Naive B cell (primary cell): Measurements from ENCODE around the gene TLE3. TPM values are rescaled to one million over a fixed set of nuclear protein-coding genes. Genes with fewer than 3 reads are reported as not detected.

Source experiments
- ATAC-seq, 2 donors: fragments of 150-1000 bp; cut with Tn5 transposase; 2 replicates each; pipeline ENCODE4 v1.10.0; 2021; ENCODE audit warnings: low read depth in 2 of 2, mild to moderate bottlenecking in 2 of 2, moderate library complexity in 2 of 2
- DNase-seq: peaks from one replicate; pipeline ENCODE4 v3.0.0; 2022
- H3K27ac Mint-ChIP-seq, 6 donors: one replicate each; pipeline ENCODE4 v1.8.0; 2020 to 2022; ENCODE audit warnings: mild to moderate bottlenecking in 6 of 6, mixed read lengths in 6 of 6, moderate library complexity in 5 of 6, inconsistent platforms in 2 of 6
- H3K27me3 Mint-ChIP-seq, 3 donors: one replicate each; pipeline ENCODE4 v1.8.0; 2021 to 2022; ENCODE audit warnings: mixed read lengths in 3 of 3, mild to moderate bottlenecking in 1 of 3
- H3K36me3 Mint-ChIP-seq, 2 donors: one replicate each; pipeline ENCODE4 v1.8.0; 2020 to 2022; ENCODE audit warnings: mixed read lengths in 2 of 2, inconsistent platforms in 1 of 2, mild to moderate bottlenecking in 1 of 2
- H3K4me1 Mint-ChIP-seq, 3 donors: one replicate each; pipeline ENCODE4 v1.8.0; 2020 to 2022; ENCODE audit warnings: mixed read lengths in 3 of 3, inconsistent platforms in 1 of 3, mild to moderate bottlenecking in 1 of 3, moderate library complexity in 1 of 3
- H3K4me3 Mint-ChIP-seq, 8 donors: one replicate each; pipeline ENCODE4 v1.8.0; 2020 to 2022; ENCODE audit warnings: mild to moderate bottlenecking in 8 of 8, mixed read lengths in 8 of 8, moderate library complexity in 8 of 8, inconsistent platforms in 2 of 8
- H3K9me3 Mint-ChIP-seq, 7 donors: one replicate each; pipeline ENCODE4 v1.8.0; 2020 to 2022; ENCODE audit warnings: mixed read lengths in 7 of 7, mild to moderate bottlenecking in 5 of 7, inconsistent platforms in 2 of 7, moderate library complexity in 1 of 7
- polyA plus RNA-seq, 6 donors: library from polyadenylated mRNA; unstranded; fragments of 300-500 nt; fragmentation: Illumina TruSeq; gene quantifications; one replicate each; pipeline ENCODE4 v1.2.3, GENCODE V29; 2021; ENCODE audit warnings: low read depth in 6 of 6

TLE3 gene
- polyA plus RNA-seq, 6 donors from 2014 or later: 0.40 to 37.9 (median 15.8) TPM

- no peaks in the 10 kb centered on the region for H3K9me3 Mint-ChIP-seq
- H3K27me3 Mint-ChIP-seq: peaks cover 17 to 33% (median 18%) of the 10 kb centered on the region in 3 donors
- ATAC-seq (no peak), DNase-seq (no peak)
- H3K36me3 Mint-ChIP-seq: no peaks in the 10 kb centered on the region
- H3K4me1 Mint-ChIP-seq: peaks cover 35 to 49% (median 44%) of the 10 kb centered on the region in 3 donors
- H3K4me3 Mint-ChIP-seq: peak overlapping the region in 6 of 8 donors; percentile 18 to 99 (median 58)
- no peak overlapping the region for H3K27ac Mint-ChIP-seq
Observed at GRCh38 chr15:70101459-70102113, 3.9 kb upstream of the TLE3 start.

GRCh38 chr15:70100474-70101341 is 3.0 kb upstream of the TLE3 start:
- peaks cover 17 to 30% (median 17%) of the 10 kb centered on the region in 3 donors for H3K27me3 Mint-ChIP-seq
- H3K9me3 Mint-ChIP-seq: no peaks in the 10 kb centered on the region
- peaks cover 39 to 56% (median 46%) of the 10 kb centered on the region in 3 donors for H3K4me1 Mint-ChIP-seq
- DNase-seq (peak; percentile 70), ATAC-seq (peak; percentile 24 to 28)
- peak overlapping the region in 3 of 6 donors; percentile 4 to 100 (median 98) for H3K27ac Mint-ChIP-seq
- no peaks in the 10 kb centered on the region for H3K36me3 Mint-ChIP-seq
- H3K4me3 Mint-ChIP-seq: peak overlapping the region; percentile 88 to 99 (median 99)

- Mint-ChIP-seq H3K27ac (peak overlapping the region; percentile 98 to 100 (median 100)), H3K27me3 (peaks cover 14 to 25% (median 17%) of the 10 kb centered on the region in 3 donors), H3K36me3 (no peaks in the 10 kb centered on the region), H3K9me3 (no peaks in the 10 kb centered on the region), H3K4me1 (peaks cover 44 to 63% (median 48%) of the 10 kb centered on the region in 3 donors), H3K4me3 (peak overlapping the region; percentile 88 to 99 (median 99))
- ATAC-seq (no peak), DNase-seq (no peak)
Observed at GRCh38 chr15:70099967-70100473, 2.3 kb upstream of the TLE3 start.

DNA sequence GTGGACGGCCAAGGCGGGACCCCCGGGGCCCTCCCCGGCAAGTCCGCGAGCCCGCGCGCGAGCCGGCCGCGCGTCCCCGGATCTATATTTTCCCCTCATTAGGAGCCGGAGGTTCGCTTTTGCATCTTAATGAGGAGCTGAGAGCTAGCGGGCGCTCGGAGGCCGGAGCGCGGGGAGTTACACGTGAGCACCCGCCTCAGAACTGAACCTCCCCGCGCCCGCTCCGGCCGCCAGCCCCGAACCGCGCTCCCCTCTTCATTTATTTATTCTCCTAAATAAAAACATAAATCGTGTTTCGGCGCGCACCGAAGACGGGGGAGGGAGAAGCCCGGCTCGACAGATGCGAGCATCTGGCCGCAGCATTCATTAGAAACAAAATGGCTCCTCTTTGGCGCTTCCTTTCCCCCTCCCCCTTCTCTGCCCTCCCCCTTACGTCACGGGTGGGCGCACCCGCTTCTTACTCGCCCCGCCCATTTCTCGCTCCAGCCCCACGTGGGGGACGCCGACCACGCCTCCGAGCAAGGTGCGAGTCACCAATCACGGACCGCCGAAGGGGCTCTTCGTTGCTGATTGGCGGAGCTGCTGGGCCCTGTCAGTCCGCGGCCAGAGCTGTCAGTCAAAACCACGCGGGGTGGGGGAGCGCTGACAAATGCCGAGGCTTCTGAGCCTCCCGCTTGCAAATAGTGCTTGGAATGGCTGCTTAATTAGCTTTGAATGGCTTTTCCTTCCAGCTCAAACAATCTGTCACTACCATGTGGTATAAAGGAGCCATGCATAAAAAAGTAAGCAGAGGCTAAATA is 1.6 kb upstream of the TLE3 start:
- no peaks in the 10 kb centered on the region for H3K9me3 Mint-ChIP-seq
- peak; percentile 100 for DNase-seq
- peak overlapping the region; percentile 88 to 99 (median 99) for H3K4me3 Mint-ChIP-seq
- H3K4me1 Mint-ChIP-seq: peaks cover 50 to 70% (median 54%) of the 10 kb centered on the region in 3 donors
- H3K27me3 Mint-ChIP-seq: peaks cover 10 to 22% (median 17%) of the 10 kb centered on the region in 3 donors
- H3K27ac Mint-ChIP-seq: peak overlapping the region; percentile 98 to 100 (median 100)
- ATAC-seq: peak; percentile 48 to 56
- no peaks in the 10 kb centered on the region for H3K36me3 Mint-ChIP-seq

- H3K4me1 Mint-ChIP-seq: peaks cover 54 to 76% (median 61%) of the 10 kb centered on the region in 3 donors
- ATAC-seq: no peak
Observed at GRCh38 chr15:70098461-70099166, 897 bp upstream of the TLE3 start.

DNA sequence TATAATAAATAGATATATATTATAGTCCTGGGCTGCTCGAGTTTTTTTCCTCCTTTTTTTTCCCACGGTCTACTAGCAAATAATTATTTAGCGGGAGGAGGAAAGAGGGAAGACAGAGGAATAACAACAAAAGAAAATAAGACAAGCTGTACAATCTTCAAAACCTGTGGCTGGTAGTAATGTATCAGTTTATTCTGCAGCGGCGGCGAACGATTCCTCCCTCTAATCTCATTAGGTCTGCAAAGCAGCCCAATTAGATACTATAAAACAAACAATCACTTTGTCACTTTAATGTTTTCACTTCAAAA is 390 bp upstream of the TLE3 start:
- peak overlapping the region; percentile 98 to 99 (median 98) for H3K27ac Mint-ChIP-seq
- no peak for ATAC-seq
- peaks cover 4 to 17% (median 16%) of the 10 kb centered on the region in 3 donors for H3K27me3 Mint-ChIP-seq
- H3K4me3 Mint-ChIP-seq: peak overlapping the region; percentile 88 to 100 (median 99)
- no peak for DNase-seq
- peaks cover 53 to 77% (median 61%) of the 10 kb centered on the region in 3 donors for H3K4me1 Mint-ChIP-seq
- H3K9me3 Mint-ChIP-seq: no peaks in the 10 kb centered on the region
- H3K36me3 Mint-ChIP-seq: no peaks in the 10 kb centered on the region

More at GRCh38 chr15:70098461-70099166, 897 bp upstream of the TLE3 start:
- peak; percentile 20 for DNase-seq
- Mint-ChIP-seq H3K27ac (peak overlapping the region; percentile 98 to 99 (median 98)), H3K36me3 (no peaks in the 10 kb centered on the region), H3K4me3 (peak overlapping the region; percentile 88 to 100 (median 99)), H3K27me3 (peaks cover 4 to 21% (median 17%) of the 10 kb centered on the region in 3 donors), H3K9me3 (no peaks in the 10 kb centered on the region)

DNA sequence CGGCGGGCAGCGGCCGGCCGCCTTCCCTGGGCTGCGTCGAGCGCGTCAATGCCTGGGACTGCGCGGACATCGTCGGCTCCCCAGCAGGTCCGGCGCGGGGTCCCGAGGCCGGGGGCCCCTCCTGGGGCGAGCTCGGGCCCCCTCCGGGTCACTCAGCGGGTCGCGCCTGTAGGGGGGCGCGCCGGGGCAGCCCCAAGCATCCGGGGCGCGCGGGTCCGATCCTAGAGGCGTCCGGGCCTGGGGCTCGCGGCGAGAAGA is 725 bp downstream of the TLE3 start:
- H3K9me3 Mint-ChIP-seq: no peaks in the 10 kb centered on the region
- ATAC-seq: no peak
- DNase-seq: no peak
- H3K27me3 Mint-ChIP-seq: peaks cover 4 to 8% (median 6%) of the 10 kb centered on the region in 3 donors
- H3K4me1 Mint-ChIP-seq: peaks cover 51 to 77% (median 62%) of the 10 kb centered on the region in 3 donors
- peak overlapping the region in 2 of 6 donors; percentile 98 to 99 for H3K27ac Mint-ChIP-seq
- peak overlapping the region in 7 of 8 donors; percentile 88 to 99 (median 99) for H3K4me3 Mint-ChIP-seq
- peaks cover 2 to 7% of the 10 kb centered on the region in 2 donors for H3K36me3 Mint-ChIP-seq

- Mint-ChIP-seq H3K9me3 (no peaks in the 10 kb centered on the region), H3K27me3 (peaks cover 4 to 6% (median 6%) of the 10 kb centered on the region in 3 donors), H3K27ac (peak overlapping the region; percentile 75 to 98 (median 94)), H3K4me1 (peaks cover 54 to 77% (median 62%) of the 10 kb centered on the region in 3 donors), H3K36me3 (peaks cover 7% of the 10 kb centered on the region in 2 donors), H3K4me3 (peak overlapping the region; percentile 88 to 99 (median 98))
- ATAC-seq (no peak), DNase-seq (peak; percentile 39)
Observed at GRCh38 chr15:70096215-70097062, 1.3 kb downstream of the TLE3 start.

GRCh38 chr15:70095408-70096214 is 2.1 kb downstream of the TLE3 start:
- ATAC-seq: peak; percentile 27 to 29
- H3K4me1 Mint-ChIP-seq: peaks cover 58 to 75% (median 62%) of the 10 kb centered on the region in 3 donors

GRCh38 chr15:70094690-70095311 is 2.9 kb downstream of the TLE3 start:
- no peaks in the 10 kb centered on the region for H3K9me3 Mint-ChIP-seq
- H3K4me3 Mint-ChIP-seq: peak overlapping the region; percentile 88 to 99 (median 98)
- H3K27me3 Mint-ChIP-seq: no peaks in the 10 kb centered on the region
- H3K27ac Mint-ChIP-seq: peak overlapping the region; percentile 2 to 98 (median 58)
- peaks cover 7 to 17% of the 10 kb centered on the region in 2 donors for H3K36me3 Mint-ChIP-seq
- DNase-seq (no peak), ATAC-seq (no peak)
- H3K4me1 Mint-ChIP-seq: peaks cover 64 to 78% (median 65%) of the 10 kb centered on the region in 3 donors

More at GRCh38 chr15:70095408-70096214, 2.1 kb downstream of the TLE3 start:
- H3K27me3 Mint-ChIP-seq: peaks cover 1 to 3% (median 2%) of the 10 kb centered on the region in 3 donors
- H3K4me3 Mint-ChIP-seq: peak overlapping the region; percentile 88 to 99 (median 98)
- peak; percentile 75 for DNase-seq
- no peaks in the 10 kb centered on the region for H3K9me3 Mint-ChIP-seq
- peak overlapping the region in 4 of 6 donors; percentile 67 to 98 (median 86) for H3K27ac Mint-ChIP-seq
- H3K36me3 Mint-ChIP-seq: peaks cover 7 to 9% of the 10 kb centered on the region in 2 donors
